Measurements from ENCODE around the gene PPFIA4. TPM values are rescaled to one million over a fixed set of nuclear protein-coding genes. Genes with fewer than 3 reads are reported as not detected.

Gene PPFIA4
- total RNA-seq, 2 experiments from 2014 or later = 51.2 to 56.4 TPM

- Mint-ChIP-seq H3K36me3 (ENCODE audit: low read depth) (no peaks in the 10 kb centered on the region), H3K27me3 (peaks cover 28% of the 10 kb centered on the region), H3K4me1 (peaks cover 2% of the 10 kb centered on the region), H3K27ac (no peak overlapping the region), H3K9me3 (ENCODE audit: low read depth) (no peaks in the 10 kb centered on the region), H3K4me3 (no peak overlapping the region)
- ChIA-PET CTCF (interaction anchor here (0.7 kb wide), 3 partner anchors 102 to 719 kb away, joined by 3 read pairs; no protein-coding TSS in a partner anchor), POLR2A (no interaction called here)
- intact Hi-C loops (cut with DNase I, micrococcal nuclease) = no loop called here
- DNase-seq = no peak
- no peak for ATAC-seq
Observed at GRCh38 chr1:203114202-203114601, 87.9 kb downstream of the PPFIA4 start.

GRCh38 chr1:203116091-203116820 lies 90.0 kb downstream of the PPFIA4 start:
- no peak overlapping the region for H3K4me3 Mint-ChIP-seq
- H3K9me3 Mint-ChIP-seq (ENCODE audit: low read depth) = no peaks in the 10 kb centered on the region
- ATAC-seq (no peak), DNase-seq (no peak)
- CTCF ChIA-PET = interaction anchor here (0.6 to 2.2 kb wide), 4 partner anchors 57 to 155 kb away, joined by 3 to 6 read pairs (median 4); no protein-coding TSS in a partner anchor
- POLR2A ChIA-PET = no interaction called here
- no peaks in the 10 kb centered on the region for H3K36me3 Mint-ChIP-seq (ENCODE audit: low read depth)
- peaks cover 31% of the 10 kb centered on the region for H3K27me3 Mint-ChIP-seq
- H3K4me1 Mint-ChIP-seq = peaks cover 2% of the 10 kb centered on the region
- intact Hi-C loops (cut with DNase I, micrococcal nuclease) = loop anchor here in 1 of 2 experiments (2.0 kb wide), 1 partner anchor 57 kb away; no protein-coding TSS in a partner anchor
- H3K27ac Mint-ChIP-seq = no peak overlapping the region

- H3K27ac Mint-ChIP-seq = no peak overlapping the region
- H3K9me3 Mint-ChIP-seq (ENCODE audit: low read depth) = no peaks in the 10 kb centered on the region
- POLR2A ChIA-PET = interaction anchor here (1.0 kb wide), 1 partner anchor 16 kb away, joined by 4 read pairs; no protein-coding TSS in a partner anchor
- intact Hi-C loops (cut with DNase I, micrococcal nuclease) = loop anchor here in 1 of 2 experiments (1.0 to 2.0 kb wide), 2 partner anchors 55 to 98 kb away; no protein-coding TSS in a partner anchor
- H3K36me3 Mint-ChIP-seq (ENCODE audit: low read depth) = no peaks in the 10 kb centered on the region
- DNase-seq (peak; percentile 73), ATAC-seq (peak; percentile 65)
- no peak overlapping the region for H3K4me3 Mint-ChIP-seq
- CTCF ChIA-PET = interaction anchor here (0.6 to 2.2 kb wide), 14 partner anchors 9 to 964 kb away, joined by 3 to 23 read pairs (median 4); partner anchors contain the start of gene ADORA1
- peaks cover 38% of the 10 kb centered on the region for H3K27me3 Mint-ChIP-seq
- H3K4me1 Mint-ChIP-seq = peaks cover 2% of the 10 kb centered on the region
Observed at GRCh38 chr1:203117611-203118575, 91.6 kb downstream of the PPFIA4 start.

- Mint-ChIP-seq H3K4me3 (no peak overlapping the region), H3K27me3 (peaks cover 50% of the 10 kb centered on the region), H3K27ac (no peak overlapping the region), H3K36me3 (ENCODE audit: low read depth) (no peaks in the 10 kb centered on the region), H3K4me1 (peaks cover 2% of the 10 kb centered on the region), H3K9me3 (ENCODE audit: low read depth) (no peaks in the 10 kb centered on the region)
- no peak for ATAC-seq
- intact Hi-C loops (cut with DNase I, micrococcal nuclease) = no loop called here
- DNase-seq = no peak
- ChIA-PET CTCF (interaction anchor here (0.6 to 1.5 kb wide), 5 partner anchors 10 to 117 kb away, joined by 3 to 4 read pairs (median 3); no protein-coding TSS in a partner anchor), POLR2A (interaction anchor here (0.6 kb wide), 1 partner anchor 193 kb away, joined by 3 read pairs; no protein-coding TSS in a partner anchor)
Observed at GRCh38 chr1:203120325-203121153, 94.2 kb downstream of the PPFIA4 start.

DNA sequence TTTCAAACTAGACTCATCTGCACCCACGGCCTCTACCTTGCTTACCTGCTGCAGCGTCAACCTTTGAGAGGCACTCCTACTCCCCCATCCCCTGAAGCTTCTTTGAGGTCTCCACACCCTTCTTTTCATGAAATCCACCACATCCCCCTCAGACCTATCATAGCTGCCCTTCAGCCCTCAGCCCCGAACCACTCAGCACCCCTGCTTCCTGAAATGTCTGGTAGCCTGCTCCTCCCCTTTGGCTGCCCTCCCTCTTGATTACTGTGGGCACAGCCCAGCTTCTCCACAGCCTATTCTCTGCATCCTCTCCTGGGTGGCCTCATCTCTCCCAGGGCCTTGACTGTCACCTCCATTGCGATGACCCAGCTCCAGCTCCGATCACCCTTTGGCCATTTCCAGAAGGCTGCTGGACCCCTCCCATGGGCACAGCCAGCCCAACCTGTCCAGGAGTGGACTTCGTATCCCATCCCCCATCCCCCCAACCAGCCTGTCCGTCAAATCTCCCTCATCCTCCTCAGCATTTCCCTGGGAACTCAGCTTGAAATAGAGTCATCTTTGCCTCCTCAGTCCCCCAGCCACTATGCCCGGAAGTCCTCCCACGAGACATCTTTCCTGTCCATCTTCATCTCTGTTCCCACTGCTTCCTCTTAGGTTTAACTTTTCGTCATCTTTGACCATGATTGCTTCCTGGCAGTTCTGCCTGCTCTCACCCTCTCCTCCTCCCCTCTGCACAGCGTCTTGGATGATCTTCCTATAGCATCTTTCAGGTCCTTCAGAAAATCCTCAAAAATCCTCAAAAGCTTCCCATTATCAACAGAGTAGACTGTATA lies 95.1 kb downstream of the PPFIA4 start:
- H3K36me3 Mint-ChIP-seq (ENCODE audit: low read depth) = no peaks in the 10 kb centered on the region
- ChIA-PET POLR2A (interaction anchor here (0.6 kb wide), 1 partner anchor 194 kb away, joined by 3 read pairs; no protein-coding TSS in a partner anchor), CTCF (interaction anchor here (0.6 to 1.5 kb wide), 4 partner anchors 11 to 116 kb away, joined by 3 to 4 read pairs (median 4); no protein-coding TSS in a partner anchor)
- H3K27me3 Mint-ChIP-seq = peaks cover 52% of the 10 kb centered on the region
- no peaks in the 10 kb centered on the region for H3K9me3 Mint-ChIP-seq (ENCODE audit: low read depth)
- DNase-seq (no peak), ATAC-seq (no peak)
- peaks cover 2% of the 10 kb centered on the region for H3K4me1 Mint-ChIP-seq
- no peak overlapping the region for H3K4me3 Mint-ChIP-seq
- no peak overlapping the region for H3K27ac Mint-ChIP-seq
- intact Hi-C loops (cut with DNase I, micrococcal nuclease) = no loop called here

GRCh38 chr1:203122159-203122558 lies 95.9 kb downstream of the PPFIA4 start:
- Mint-ChIP-seq H3K4me1 (peaks cover 6% of the 10 kb centered on the region), H3K27me3 (peaks cover 55% of the 10 kb centered on the region), H3K27ac (no peak overlapping the region), H3K9me3 (ENCODE audit: low read depth) (no peaks in the 10 kb centered on the region), H3K4me3 (no peak overlapping the region), H3K36me3 (ENCODE audit: low read depth) (no peaks in the 10 kb centered on the region)
- intact Hi-C loops (cut with DNase I, micrococcal nuclease) = no loop called here
- ChIA-PET POLR2A (no interaction called here), CTCF (interaction anchor here (1.3 kb wide), 1 partner anchor 82 kb away, joined by 5 read pairs; no protein-coding TSS in a partner anchor)
- DNase-seq (no peak), ATAC-seq (no peak)

DNA sequence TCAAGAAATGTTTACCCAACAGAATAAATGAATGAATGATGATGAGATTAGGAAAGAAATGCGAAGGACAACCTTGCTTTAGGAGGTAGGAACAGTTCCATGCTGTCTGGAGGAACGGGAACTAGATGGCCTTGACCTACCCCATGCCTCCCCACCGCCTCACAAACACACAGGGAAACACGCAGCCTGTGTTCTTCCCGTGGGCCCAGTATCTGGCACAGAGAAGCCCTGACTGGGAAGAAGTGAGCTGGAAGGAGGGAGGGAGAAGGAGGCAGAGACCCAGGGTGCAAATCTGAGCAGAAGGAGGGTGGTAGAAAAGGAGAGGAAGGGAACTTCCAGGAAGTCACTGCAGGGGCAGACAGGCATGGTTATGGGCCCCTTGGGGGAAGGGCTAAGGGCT lies 97.7 kb downstream of the PPFIA4 start:
- no peaks in the 10 kb centered on the region for H3K9me3 Mint-ChIP-seq (ENCODE audit: low read depth)
- no peak overlapping the region for H3K27ac Mint-ChIP-seq
- H3K4me1 Mint-ChIP-seq = peaks cover 9% of the 10 kb centered on the region
- no peak overlapping the region for H3K4me3 Mint-ChIP-seq
- peaks cover 55% of the 10 kb centered on the region for H3K27me3 Mint-ChIP-seq
- ATAC-seq (no peak), DNase-seq (no peak)
- intact Hi-C loops (cut with DNase I, micrococcal nuclease) = no loop called here
- ChIA-PET CTCF (no interaction called here), POLR2A (no interaction called here)
- no peaks in the 10 kb centered on the region for H3K36me3 Mint-ChIP-seq (ENCODE audit: low read depth)

- POLR2A ChIA-PET = no interaction called here
- Mint-ChIP-seq H3K27me3 (peaks cover 62% of the 10 kb centered on the region), H3K36me3 (ENCODE audit: low read depth) (no peaks in the 10 kb centered on the region), H3K9me3 (ENCODE audit: low read depth) (no peaks in the 10 kb centered on the region), H3K27ac (no peak overlapping the region), H3K4me1 (peaks cover 9% of the 10 kb centered on the region), H3K4me3 (no peak overlapping the region)
- DNase-seq (no peak), ATAC-seq (no peak)
- CTCF ChIA-PET = interaction anchor here (0.6 to 1.4 kb wide), 2 partner anchors 24 to 44 kb away, joined by 3 to 4 read pairs; no protein-coding TSS in a partner anchor
- intact Hi-C loops (cut with DNase I, micrococcal nuclease) = no loop called here
Observed at GRCh38 chr1:203124546-203125317, 98.4 kb downstream of the PPFIA4 start.

DNA sequence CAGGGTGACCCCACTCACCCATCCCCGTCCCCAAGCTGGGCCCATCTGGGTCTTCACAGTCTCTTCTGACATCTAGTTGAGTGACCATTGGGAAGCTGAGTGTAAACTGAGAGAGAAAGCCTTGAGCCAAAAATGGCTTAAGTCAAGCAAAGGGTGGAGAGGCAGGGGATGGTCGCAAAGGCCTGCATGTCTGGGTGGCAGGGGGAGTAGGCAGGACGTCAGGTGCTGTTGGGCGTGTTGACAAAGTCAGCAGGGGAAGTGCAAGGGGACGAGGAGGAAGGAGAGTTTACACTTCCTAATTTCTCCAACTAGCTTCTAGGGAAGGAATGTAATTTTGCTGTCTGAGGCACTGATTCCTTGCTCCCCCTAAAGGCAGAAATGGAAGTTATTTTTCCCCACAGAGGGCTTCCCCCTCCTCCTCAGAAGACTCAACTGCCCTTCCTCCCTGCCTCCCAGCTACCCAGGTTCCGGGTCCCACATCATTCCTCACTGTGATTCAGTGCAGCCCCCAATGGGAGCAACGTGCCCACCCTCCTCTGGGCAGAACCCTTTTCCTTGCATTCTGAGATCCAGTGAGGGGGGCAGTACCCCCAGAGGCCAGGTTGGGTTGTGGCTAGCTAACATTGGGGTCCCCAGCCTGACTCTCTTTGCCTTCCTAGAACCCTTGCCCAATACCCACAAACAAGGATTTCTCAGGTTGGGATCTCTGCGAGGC lies 100.0 kb downstream of the PPFIA4 start:
- Mint-ChIP-seq H3K4me3 (no peak overlapping the region), H3K27me3 (peaks cover 52% of the 10 kb centered on the region), H3K4me1 (peaks cover 9% of the 10 kb centered on the region), H3K9me3 (ENCODE audit: low read depth) (no peaks in the 10 kb centered on the region), H3K27ac (no peak overlapping the region), H3K36me3 (ENCODE audit: low read depth) (no peaks in the 10 kb centered on the region)
- intact Hi-C loops (cut with DNase I, micrococcal nuclease) = no loop called here
- CTCF ChIA-PET = interaction anchor here (0.7 to 2.2 kb wide), 6 partner anchors 9 to 469 kb away, joined by 3 to 5 read pairs (median 3); no protein-coding TSS in a partner anchor
- DNase-seq = no peak
- ATAC-seq = no peak
- POLR2A ChIA-PET = no interaction called here
